Measurements from ENCODE around the gene ASB3.

Gene ASB3

GRCh38 chr2:53655256-53655655, 131.5 kb downstream of the ASB3 start:
- no peak for TF ChIP-seq REST (IDR thresholded peaks at IDR 0.05; ENCODE audit: insufficient read depth in 1 of 2, low read depth in 2 of 2, low read length in 2 of 2)

- TF ChIP-seq REST (IDR thresholded peaks at IDR 0.05; ENCODE audit: insufficient read depth in 1 of 2, low read depth in 2 of 2, low read length in 2 of 2) (no peak), POLR2AphosphoS5 (IDR thresholded peaks at IDR 0.05; ENCODE audit: low read depth, low read length) (no peak), SIN3A (IDR thresholded peaks at IDR 0.05; ENCODE audit: borderline replicate concordance, insufficient read depth, low read length) (no peak), TAF1 (IDR thresholded peaks at IDR 0.05; ENCODE audit: borderline replicate concordance, insufficient read depth, low read length) (no peak), FOXP2 (optimal IDR thresholded peaks at IDR 0.05; ENCODE audit: borderline replicate concordance, extremely low read depth, extremely low read length, insufficient read depth) (no peak)
These were observed 132.4 kb downstream of the ASB3 start for GRCh38 chr2:53654396-53654795.

- TF ChIP-seq FOXP2 (optimal IDR thresholded peaks at IDR 0.05; ENCODE audit: borderline replicate concordance, extremely low read depth, extremely low read length, insufficient read depth) (no peak), SIN3A (IDR thresholded peaks at IDR 0.05; ENCODE audit: borderline replicate concordance, insufficient read depth, low read length) (no peak), REST (IDR thresholded peaks at IDR 0.05; ENCODE audit: insufficient read depth in 1 of 2, low read depth in 2 of 2, low read length in 2 of 2) (no peak), TAF1 (IDR thresholded peaks at IDR 0.05; ENCODE audit: borderline replicate concordance, insufficient read depth, low read length) (no peak), POLR2AphosphoS5 (IDR thresholded peaks at IDR 0.05; ENCODE audit: low read depth, low read length) (no peak)
These were observed 134.6 kb downstream of the ASB3 start for GRCh38 chr2:53652131-53652530.

- no peak for TF ChIP-seq TAF1 (IDR thresholded peaks at IDR 0.05; ENCODE audit: borderline replicate concordance, insufficient read depth, low read length)
- no peak for TF ChIP-seq REST (IDR thresholded peaks at IDR 0.05; ENCODE audit: insufficient read depth in 1 of 2, low read depth in 2 of 2, low read length in 2 of 2)
- no peak for TF ChIP-seq SIN3A (IDR thresholded peaks at IDR 0.05; ENCODE audit: borderline replicate concordance, insufficient read depth, low read length)
- no peak for TF ChIP-seq POLR2AphosphoS5 (IDR thresholded peaks at IDR 0.05; ENCODE audit: low read depth, low read length)
- TF ChIP-seq FOXP2 (optimal IDR thresholded peaks at IDR 0.05; ENCODE audit: borderline replicate concordance, extremely low read depth, extremely low read length, insufficient read depth), result no peak
These were observed 140.0 kb downstream of the ASB3 start for GRCh38 chr2:53646788-53647187.

GRCh38 chr2:53641290-53641689, 145.5 kb downstream of the ASB3 start:
- no peak for TF ChIP-seq POLR2AphosphoS5 (IDR thresholded peaks at IDR 0.05; ENCODE audit: low read depth, low read length)
- no peak for TF ChIP-seq TAF1 (IDR thresholded peaks at IDR 0.05; ENCODE audit: borderline replicate concordance, insufficient read depth, low read length)
- no peak for TF ChIP-seq REST (IDR thresholded peaks at IDR 0.05; ENCODE audit: insufficient read depth in 1 of 2, low read depth in 2 of 2, low read length in 2 of 2)
- TF ChIP-seq SIN3A (IDR thresholded peaks at IDR 0.05; ENCODE audit: borderline replicate concordance, insufficient read depth, low read length), result no peak
- TF ChIP-seq FOXP2 (optimal IDR thresholded peaks at IDR 0.05; ENCODE audit: borderline replicate concordance, extremely low read depth, extremely low read length, insufficient read depth), result no peak

Data from PFSK-1 (cell line).